ENCODE results near the gene GRM1.

Gene GRM1

DNA sequence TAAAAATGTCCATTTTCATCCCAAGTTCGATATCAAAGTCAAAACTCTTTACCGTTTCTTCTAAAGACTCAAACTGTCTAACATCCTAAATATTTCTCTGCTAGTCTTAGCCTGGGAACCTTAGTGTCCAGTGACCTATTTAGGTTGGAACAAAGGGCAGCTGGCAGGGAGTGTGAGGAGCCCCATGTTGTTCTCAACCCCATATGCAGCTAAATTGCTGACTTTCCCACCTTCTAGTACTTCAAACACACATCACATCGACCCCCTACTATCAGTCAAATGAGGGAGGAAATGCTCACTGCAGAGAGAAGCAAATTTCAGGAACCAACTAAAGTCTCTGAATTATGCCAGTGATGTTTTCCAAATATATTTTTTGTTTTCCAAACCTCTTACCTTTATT, 322.2 kb downstream of the GRM1 start:
- H3K4me3 ChIP-seq (ENCODE audit: low read length) = no peak overlapping the region
- no peak for DNase-seq (ENCODE audit: low read depth)
- TF ChIP-seq, protein P1, sequence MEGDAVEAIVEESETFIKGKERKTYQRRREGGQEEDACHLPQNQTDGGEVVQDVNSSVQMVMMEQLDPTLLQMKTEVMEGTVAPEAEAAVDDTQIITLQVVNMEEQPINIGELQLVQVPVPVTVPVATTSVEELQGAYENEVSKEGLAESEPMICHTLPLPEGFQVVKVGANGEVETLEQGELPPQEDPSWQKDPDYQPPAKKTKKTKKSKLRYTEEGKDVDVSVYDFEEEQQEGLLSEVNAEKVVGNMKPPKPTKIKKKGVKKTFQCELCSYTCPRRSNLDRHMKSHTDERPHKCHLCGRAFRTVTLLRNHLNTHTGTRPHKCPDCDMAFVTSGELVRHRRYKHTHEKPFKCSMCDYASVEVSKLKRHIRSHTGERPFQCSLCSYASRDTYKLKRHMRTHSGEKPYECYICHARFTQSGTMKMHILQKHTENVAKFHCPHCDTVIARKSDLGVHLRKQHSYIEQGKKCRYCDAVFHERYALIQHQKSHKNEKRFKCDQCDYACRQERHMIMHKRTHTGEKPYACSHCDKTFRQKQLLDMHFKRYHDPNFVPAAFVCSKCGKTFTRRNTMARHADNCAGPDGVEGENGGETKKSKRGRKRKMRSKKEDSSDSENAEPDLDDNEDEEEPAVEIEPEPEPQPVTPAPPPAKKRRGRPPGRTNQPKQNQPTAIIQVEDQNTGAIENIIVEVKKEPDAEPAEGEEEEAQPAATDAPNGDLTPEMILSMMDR (IDR thresholded peaks at IDR 0.05; ENCODE audit: insufficient read depth, low read depth, low read length, missing control alignments) = no peak

DNA sequence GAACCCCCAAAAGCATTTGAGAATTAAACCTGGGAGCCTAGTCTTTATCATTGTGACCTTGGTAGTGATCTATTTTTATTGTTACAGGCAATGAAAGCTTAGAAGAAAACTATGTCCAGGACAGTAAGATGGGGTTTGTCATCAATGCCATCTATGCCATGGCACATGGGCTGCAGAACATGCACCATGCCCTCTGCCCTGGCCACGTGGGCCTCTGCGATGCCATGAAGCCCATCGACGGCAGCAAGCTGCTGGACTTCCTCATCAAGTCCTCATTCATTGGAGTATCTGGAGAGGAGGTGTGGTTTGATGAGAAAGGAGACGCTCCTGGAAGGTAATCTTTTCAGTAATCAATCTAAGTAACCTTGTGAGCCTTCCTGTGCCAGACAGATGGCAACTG, 323.3 kb downstream of the GRM1 start:
- DNase-seq (ENCODE audit: low read depth) = no peak
- TF ChIP-seq, protein P1 (IDR thresholded peaks at IDR 0.05; ENCODE audit: insufficient read depth, low read depth, low read length, missing control alignments) = no peak
- H3K4me3 ChIP-seq (ENCODE audit: low read length) = no peak overlapping the region

DNA sequence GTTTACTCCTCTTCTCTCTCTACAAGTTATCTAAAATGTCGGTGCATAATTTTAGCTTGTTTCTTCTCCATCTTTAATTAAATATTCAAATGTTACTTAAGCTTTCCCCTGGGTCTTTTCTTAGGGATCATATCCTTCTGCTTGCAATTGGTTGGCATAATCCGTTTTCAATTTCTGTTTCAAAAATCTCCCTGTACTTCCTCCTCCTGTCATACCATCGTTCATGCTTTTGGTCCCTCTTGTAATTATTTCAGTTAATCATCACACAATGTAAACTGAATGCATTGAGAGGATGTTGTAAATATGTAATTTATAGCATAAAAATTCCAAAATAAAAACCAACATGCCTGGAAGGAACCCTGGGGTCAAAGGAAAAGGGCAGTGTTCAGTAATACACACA, 325.6 kb downstream of the GRM1 start:
- TF ChIP-seq, protein P1 (IDR thresholded peaks at IDR 0.05; ENCODE audit: insufficient read depth, low read depth, low read length, missing control alignments) = no peak
- no peak overlapping the region for H3K4me3 ChIP-seq (ENCODE audit: low read length)
- DNase-seq (ENCODE audit: low read depth) = no peak

DNA sequence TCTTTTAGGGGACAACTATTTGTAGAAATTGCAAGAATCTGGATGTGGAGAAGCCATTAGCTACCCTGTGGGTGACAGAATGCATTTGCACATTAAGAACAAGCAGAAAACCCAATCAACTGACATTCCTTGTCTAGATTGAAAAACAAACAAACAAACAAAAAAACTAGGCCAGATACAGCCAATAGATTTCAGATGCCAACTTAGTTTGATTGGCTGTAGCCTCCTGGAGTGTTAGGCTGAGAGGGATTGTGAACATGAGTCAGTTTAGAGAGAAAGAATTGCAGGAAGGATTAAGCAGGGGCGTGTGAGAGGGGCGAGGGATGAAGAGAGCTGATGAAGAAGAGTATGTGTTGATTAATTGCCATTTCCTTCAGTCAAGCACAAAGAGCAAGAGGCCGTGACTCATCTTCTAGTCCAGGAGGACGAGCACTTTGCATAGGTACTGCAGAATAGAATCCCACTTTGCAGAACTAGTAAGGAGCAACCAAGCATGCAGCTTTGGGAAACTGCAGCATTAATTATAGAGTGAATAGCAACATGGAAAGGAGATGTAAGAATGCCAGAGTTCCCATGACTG, 326.7 kb downstream of the GRM1 start:
- no peak overlapping the region for H3K4me3 ChIP-seq (ENCODE audit: low read length)
- DNase-seq (ENCODE audit: low read depth) = peak; percentile 27
- TF ChIP-seq, protein P1 (IDR thresholded peaks at IDR 0.05; ENCODE audit: insufficient read depth, low read depth, low read length, missing control alignments) = no peak

DNA sequence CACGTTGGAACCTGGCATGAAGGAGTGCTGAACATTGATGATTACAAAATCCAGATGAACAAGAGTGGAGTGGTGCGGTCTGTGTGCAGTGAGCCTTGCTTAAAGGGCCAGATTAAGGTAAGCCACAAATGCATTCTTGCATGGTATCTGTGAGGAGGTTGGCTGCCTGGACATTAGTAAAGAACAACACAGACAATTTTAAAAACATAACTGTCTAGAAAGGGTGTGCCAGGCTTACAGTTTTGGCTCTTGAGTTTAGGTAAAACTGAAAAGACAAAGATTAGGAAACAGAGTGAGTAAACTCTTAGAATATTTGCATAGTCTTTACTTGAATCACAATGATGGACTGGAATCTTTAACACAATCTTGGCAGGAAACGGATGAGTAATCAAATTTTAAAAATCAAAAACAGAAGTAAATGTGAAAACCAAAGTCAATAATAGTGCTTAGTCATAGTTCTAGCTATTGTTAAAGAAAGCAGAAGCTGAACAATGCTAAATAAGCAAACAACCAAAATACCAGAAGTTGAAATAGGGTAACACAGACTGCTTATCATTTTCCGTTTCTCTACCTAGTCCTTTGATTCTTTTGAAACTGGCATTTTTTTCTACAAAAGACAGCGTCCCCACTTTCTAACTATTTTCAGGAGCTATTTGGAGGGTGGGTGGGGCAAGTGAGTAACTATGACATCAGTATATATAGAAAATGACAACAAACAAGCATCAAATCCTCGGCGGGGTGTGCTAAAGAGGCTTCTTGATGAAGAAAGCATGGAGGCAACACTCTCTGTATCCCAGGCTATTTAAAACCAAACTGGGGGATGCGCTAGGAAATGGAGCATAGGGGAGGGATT, 328.9 kb downstream of the GRM1 start:
- H3K4me3 ChIP-seq (ENCODE audit: low read length) = no peak overlapping the region
- DNase-seq (ENCODE audit: low read depth) = peak; percentile 87
- TF ChIP-seq, protein P1 (IDR thresholded peaks at IDR 0.05; ENCODE audit: insufficient read depth, low read depth, low read length, missing control alignments) = no peak

DNA sequence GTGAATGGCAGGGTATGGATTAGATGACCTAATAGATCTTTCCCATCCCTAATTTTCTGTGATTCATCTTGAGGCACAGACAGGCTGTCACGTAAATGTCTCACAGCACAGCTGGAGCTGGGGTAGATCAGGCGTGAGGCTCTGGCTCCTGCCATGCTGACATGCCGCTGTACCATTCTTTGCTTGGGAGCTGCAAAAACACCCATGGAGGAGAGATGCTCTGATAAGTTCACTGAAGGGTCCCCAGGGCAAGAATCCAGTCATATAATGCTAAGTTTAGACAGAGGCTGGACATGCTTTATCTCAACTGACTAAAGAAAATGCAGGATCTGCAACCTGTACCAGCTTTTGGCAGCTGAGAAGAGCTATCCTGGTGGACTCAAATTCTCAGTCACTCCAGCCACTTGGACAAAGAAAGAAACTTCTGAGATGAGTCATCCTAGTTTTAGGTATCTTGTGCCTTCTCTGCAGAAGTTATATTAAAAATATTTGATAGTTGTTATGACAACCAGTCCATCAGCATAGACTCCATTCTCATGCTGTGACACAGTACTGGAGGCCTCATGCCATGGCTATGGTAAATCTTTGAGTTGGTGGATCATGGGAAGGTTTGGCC, 329.7 kb downstream of the GRM1 start:
- peak; percentile 22 for DNase-seq (ENCODE audit: low read depth)
- TF ChIP-seq, protein P1 (IDR thresholded peaks at IDR 0.05; ENCODE audit: insufficient read depth, low read depth, low read length, missing control alignments) = no peak

More for the DNA sequence above, 329.7 kb downstream of the GRM1 start:
- H3K4me3 ChIP-seq (ENCODE audit: low read length) = no peak overlapping the region
